H9 (cell line): ENCODE results near the gene AKIRIN2. TPM values are rescaled to one million over a fixed set of nuclear protein-coding genes. Genes with fewer than 3 reads are reported as not detected.
"Not testable (repeated sequence)": the region's sequence is repeated elsewhere in the genome, so short reads cannot be mapped to it uniquely, and the experiment has no call there.

ENCODE experiments used
- DNase-seq: peaks from one replicate; pipeline ENCODE4 v3.0.0-alpha.2; 2017
- H2AFZ ChIP-seq: one replicate; pipeline ENCODE4 v1.6.1; 2013; ENCODE audit warnings: mild to moderate bottlenecking, low read length, control low read depth, moderate library complexity
- H2AK5ac ChIP-seq: 2 replicates; pipeline ENCODE4 v1.6.1; 2013; ENCODE audit warnings: low read length, control low read depth, mixed read lengths; ENCODE audit not compliant: insufficient read length
- H2BK120ac ChIP-seq: one replicate; pipeline ENCODE4 v1.6.1; 2013; ENCODE audit warnings: low read depth, mild to moderate bottlenecking, low read length, control low read depth, inconsistent platforms; ENCODE audit not compliant: poor library complexity, severe bottlenecking
- H2BK12ac ChIP-seq: 2 replicates; pipeline ENCODE4 v1.6.1; 2013; ENCODE audit warnings: low read length, control low read depth, mixed read lengths, low read depth; ENCODE audit not compliant: insufficient read length
- H2BK15ac ChIP-seq: 2 replicates; pipeline ENCODE4 v1.6.1; 2013; ENCODE audit warnings: low read depth, low read length, control low read depth
- H2BK20ac ChIP-seq: one replicate; pipeline ENCODE4 v1.6.1; 2013; ENCODE audit warnings: low read depth, mild to moderate bottlenecking, low read length, control low read depth, inconsistent platforms; ENCODE audit not compliant: poor library complexity, severe bottlenecking
- H2BK5ac ChIP-seq: 2 replicates; pipeline ENCODE4 v1.6.1; 2013; ENCODE audit warnings: low read length, control low read depth, mixed read lengths; ENCODE audit not compliant: insufficient read length
- H3K14ac ChIP-seq: 2 replicates; pipeline ENCODE4 v1.6.1; 2013; ENCODE audit warnings: low read length, control low read depth; ENCODE audit not compliant: insufficient read depth
- H3K18ac ChIP-seq: 2 replicates; pipeline ENCODE4 v1.6.1; 2013; ENCODE audit warnings: low read depth, mild to moderate bottlenecking, mixed read lengths, low read length, control low read depth; ENCODE audit not compliant: insufficient read length
- H3K23ac ChIP-seq: 2 replicates; pipeline ENCODE4 v1.6.1; 2013; ENCODE audit warnings: low read length, control low read depth, mixed read lengths, low read depth; ENCODE audit not compliant: insufficient read length
- H3K23me2 ChIP-seq: 2 replicates; pipeline ENCODE4 v1.6.1; 2013; ENCODE audit warnings: low read depth, mild to moderate bottlenecking, mixed read lengths, low read length, control low read depth; ENCODE audit not compliant: insufficient read length, poor library complexity, severe bottlenecking
- H3K27ac ChIP-seq: 2 replicates; pipeline ENCODE4 v1.5.1; 2013; ENCODE audit warnings: low read length, control low read depth, mixed read lengths, low read depth; ENCODE audit not compliant: insufficient read length
- H3K27me3 ChIP-seq: 2 replicates; pipeline ENCODE4 v1.6.1; 2013; ENCODE audit warnings: low read length, control low read depth, inconsistent platforms; ENCODE audit not compliant: insufficient read depth
- H3K4ac ChIP-seq: 2 replicates; pipeline ENCODE4 v1.6.1; 2013; ENCODE audit warnings: low read depth, mild to moderate bottlenecking, control low read depth, inconsistent platforms, low read length, moderate library complexity
- H3K4me1 ChIP-seq: 2 replicates; pipeline ENCODE4 v1.6.1; 2013; ENCODE audit warnings: low read length, control low read depth, inconsistent platforms; ENCODE audit not compliant: insufficient read depth
- H3K4me2 ChIP-seq: 2 replicates; pipeline ENCODE4 v1.6.1; 2013; ENCODE audit warnings: low read length, control low read depth, mixed read lengths; ENCODE audit not compliant: insufficient read length, insufficient read depth
- H3K56ac ChIP-seq: 2 replicates; pipeline ENCODE4 v1.6.1; 2013; ENCODE audit warnings: low read depth, mild to moderate bottlenecking, mixed read lengths, low read length, control low read depth; ENCODE audit not compliant: insufficient read length
- H3K79me1 ChIP-seq: 2 replicates; pipeline ENCODE4 v1.6.1; 2013; ENCODE audit warnings: low read depth, mild to moderate bottlenecking, moderate library complexity, low read length, control low read depth, inconsistent platforms; ENCODE audit not compliant: insufficient read depth, poor library complexity, severe bottlenecking
- H3K79me2 ChIP-seq: 2 replicates; pipeline ENCODE4 v1.6.1; 2013; ENCODE audit warnings: low read length, control low read depth, inconsistent platforms; ENCODE audit not compliant: insufficient read depth
- H3K9ac ChIP-seq: 2 replicates; pipeline ENCODE4 v1.6.1; 2013; ENCODE audit warnings: low read length, control low read depth, mixed read lengths; ENCODE audit not compliant: insufficient read length; ENCODE audit errors: extremely low read depth
- H3K9me3 ChIP-seq: one replicate; pipeline ENCODE4 v1.6.1; 2013; ENCODE audit warnings: low read depth, low read length, inconsistent platforms; ENCODE audit not compliant: control insufficient read depth
- H3T11ph ChIP-seq: one replicate; pipeline ENCODE4 v1.6.1; 2013; ENCODE audit warnings: mild to moderate bottlenecking, low read length, control low read depth, inconsistent platforms
- H4K20me1 ChIP-seq: one replicate; pipeline ENCODE4 v1.6.1; 2013; ENCODE audit not compliant: control insufficient read depth, insufficient read length, insufficient read depth
- H4K5ac ChIP-seq: 2 replicates; pipeline ENCODE4 v1.6.1; 2013; ENCODE audit warnings: low read depth, mild to moderate bottlenecking, mixed read lengths, low read length, control low read depth; ENCODE audit not compliant: insufficient read length
- H4K8ac ChIP-seq: replicated peaks from 2 replicates; pipeline ENCODE4 v1.6.1; 2013; ENCODE audit warnings: low read length, control low read depth, mixed read lengths, low read depth; ENCODE audit not compliant: insufficient read length
- H4K91ac ChIP-seq: 2 replicates; pipeline ENCODE4 v1.6.1; 2013; ENCODE audit warnings: low read depth, mild to moderate bottlenecking, moderate library complexity, mixed read lengths, low read length, control low read depth; ENCODE audit not compliant: insufficient read length
- H3K27ac Mint-ChIP-seq, 3 experiments: 2 replicates in 2 of 3; 3 replicates in 1 of 3; pipeline ENCODE4 v1.8.0; 2020 to 2021; ENCODE audit warnings: mixed read lengths in 3 of 3, mild to moderate bottlenecking in 1 of 3, moderate library complexity in 1 of 3
- H3K27me3 Mint-ChIP-seq: 2 replicates; pipeline ENCODE4 v1.8.0; 2021; ENCODE audit warnings: low read depth, mild to moderate bottlenecking, moderate library complexity, mixed read lengths
- H3K36me3 Mint-ChIP-seq, 3 experiments: 2 replicates in 2 of 3; 3 replicates in 1 of 3; pipeline ENCODE4 v1.8.0; 2020 to 2021; ENCODE audit warnings: low read depth in 3 of 3, mixed read lengths in 3 of 3; ENCODE audit not compliant: insufficient read depth in 1 of 3
- H3K4me1 Mint-ChIP-seq, 2 experiments: 2 replicates each; pipeline ENCODE4 v1.8.0; 2020; ENCODE audit warnings: mixed read lengths in 2 of 2
- H3K4me3 Mint-ChIP-seq, 2 experiments: 2 replicates in 1 of 2; 3 replicates in 1 of 2; pipeline ENCODE4 v1.8.0; 2020 to 2021; ENCODE audit warnings: mild to moderate bottlenecking in 2 of 2, mixed read lengths in 2 of 2, moderate library complexity in 1 of 2
- H3K9me3 Mint-ChIP-seq, 2 experiments: 2 replicates in 1 of 2; 3 replicates in 1 of 2; pipeline ENCODE4 v1.8.0; 2020; ENCODE audit warnings: mild to moderate bottlenecking in 2 of 2, mixed read lengths in 2 of 2, moderate library complexity in 1 of 2
- CTCF ChIP-seq: fragments of 200-600 bp; sonication (generic); conservative IDR thresholded peaks from 3 replicates; pipeline ENCODE4 v1.8.0; 2021; ENCODE audit warnings: antibody characterized with exemption, mild to moderate bottlenecking
- WGBS: extraction: QIAGEN DNeasy Blood & Tissue Kit; methylation state at CpG from one replicate; pipeline ENCODE4 v1.1.7; 2013; ENCODE audit warnings: missing lambda C conversion rate, low lambda C conversion rate, mixed read lengths; ENCODE audit not compliant: insufficient read length; ENCODE audit errors: extremely low coverage; 5-methylcytosine and 5-hydroxymethylcytosine counted together
- total RNA-seq: library from RNA; stranded (reverse); gene quantifications from 2 replicates; pipeline ENCODE4 v1.2.1, GENCODE V29; 2021

The AKIRIN2 gene
- total RNA-seq, 1 experiment from 2014 or later: 75.7 TPM

GRCh38 chr6:87690441-87690840 is 11.6 kb downstream of the AKIRIN2 start:
- H3K79me1 ChIP-seq: peaks cover 11% of the 10 kb centered on the region
- no peaks in the 10 kb centered on the region for H3K9me3 ChIP-seq
- no peak overlapping the region for H3K14ac ChIP-seq
- no peaks in the 10 kb centered on the region for H3K9me3 Mint-ChIP-seq
- no peak overlapping the region for H2AK5ac ChIP-seq
- H3K27me3 Mint-ChIP-seq: no peaks in the 10 kb centered on the region
- H2BK5ac ChIP-seq: no peak overlapping the region
- H3K27me3 ChIP-seq: no peaks in the 10 kb centered on the region
- H3K4me3 Mint-ChIP-seq: peak overlapping the region in 1 of 2 experiments; percentile 35; a peak in 1 of 5 replicates
- no peak overlapping the region for H3K4me2 ChIP-seq
- H3K27ac Mint-ChIP-seq: peak overlapping the region in 2 of 3 experiments; percentile 67 to 84; a peak in 3 of 7 replicates
- H3K4me1 ChIP-seq: no peaks in the 10 kb centered on the region; the same call in 1 of the 2 replicates
- H3K79me2 ChIP-seq: peaks cover 83% of the 10 kb centered on the region
- no peak overlapping the region for H2AFZ ChIP-seq
- H3K23ac ChIP-seq: no peak overlapping the region
- WGBS: no CpG with 5 or more reads among the region's 3 CpGs
- H3K4me1 Mint-ChIP-seq: peaks cover 44 to 51% of the 10 kb centered on the region in 2 experiments
- no peaks in the 10 kb centered on the region for H3K23me2 ChIP-seq
- no peak overlapping the region for H3K4ac ChIP-seq
- peaks cover 3 to 12% (median 4%) of the 10 kb centered on the region in 3 experiments; a peak in 6 of 7 replicates for H3K36me3 Mint-ChIP-seq
- no peak overlapping the region for H2BK15ac ChIP-seq
- H3T11ph ChIP-seq: no peak overlapping the region
- no peak overlapping the region for H2BK120ac ChIP-seq
- H4K5ac ChIP-seq: no peak overlapping the region
- TF ChIP-seq CTCF: no peak
- no peak overlapping the region for H2BK20ac ChIP-seq
- H3K27ac ChIP-seq: no peak overlapping the region
- no peak overlapping the region for H3K56ac ChIP-seq
- no peak overlapping the region for H4K91ac ChIP-seq
- DNase-seq: no peak
- no peak overlapping the region for H2BK12ac ChIP-seq
- no peak overlapping the region for H3K9ac ChIP-seq
- no peak overlapping the region for H3K18ac ChIP-seq
- H4K20me1 ChIP-seq: no peaks in the 10 kb centered on the region
- no peak overlapping the region for H4K8ac ChIP-seq

- not testable (repeated sequence) for H3K4ac ChIP-seq, H4K8ac ChIP-seq, H3K9ac ChIP-seq, H3K4me2 ChIP-seq, H2BK20ac ChIP-seq, H4K91ac ChIP-seq, H3K27ac ChIP-seq, H2BK120ac ChIP-seq, H2AFZ ChIP-seq, H2BK15ac ChIP-seq, H3K27me3 Mint-ChIP-seq, H3T11ph ChIP-seq, H4K5ac ChIP-seq, H3K56ac ChIP-seq, H4K20me1 ChIP-seq, H3K9me3 Mint-ChIP-seq, H3K18ac ChIP-seq, H3K23me2 ChIP-seq, H3K4me1 ChIP-seq, H3K27me3 ChIP-seq, H3K9me3 ChIP-seq, H2BK12ac ChIP-seq, H3K14ac ChIP-seq, H2BK5ac ChIP-seq, H2AK5ac ChIP-seq, H3K23ac ChIP-seq, DNase-seq, H3K4me3 Mint-ChIP-seq
- Mint-ChIP-seq H3K36me3 (peaks cover 3 to 12% (median 4%) of the 10 kb centered on the region in 3 experiments; a peak in 5 of 7 replicates), H3K4me1 (peaks cover 32 to 38% of the 10 kb centered on the region in 2 experiments), H3K27ac (peak overlapping the region; percentile 15 to 63 (median 28); a peak in 3 of 7 replicates)
- Histone ChIP-seq H3K79me2 (peaks cover 81% of the 10 kb centered on the region), H3K79me1 (peaks cover 14% of the 10 kb centered on the region)
- no CpG with 5 or more reads among the region's 9 CpGs for WGBS
Measured at GRCh38 chr6:87687893-87688292, 14.1 kb downstream of the AKIRIN2 start.
